HG02943 (cell line): ENCODE results near the gene AGAP3.

Experiments
- ATAC-seq: cut with Tn5 transposase; IDR thresholded peaks from one replicate; pipeline ENCODE4 v1.9.1; 2021; ENCODE audit warnings: mild to moderate bottlenecking, low read depth, moderate library complexity; ENCODE audit not compliant: unreplicated experiment

AGAP3 gene

GRCh38 chr7:151152643-151153513, 66.6 kb downstream of the AGAP3 start:
- ATAC-seq: no peak

GRCh38 chr7:151157645-151158329, 71.5 kb downstream of the AGAP3 start:
- no peak for ATAC-seq

GRCh38 chr7:151161757-151162156, 75.5 kb downstream of the AGAP3 start:
- ATAC-seq: no peak

- no peak for ATAC-seq
Measured at GRCh38 chr7:151166629-151167196, 80.4 kb downstream of the AGAP3 start.

GRCh38 chr7:151167197-151167961, 81.1 kb downstream of the AGAP3 start, which contains the start of gene GBX1:
Gene GBX1 (minus strand): TSS chr7:151167694. CDS start chr7:151167548, 146 bp downstream.
- no peak for ATAC-seq

- ATAC-seq: no peak
Measured at GRCh38 chr7:151168003-151168786, 81.9 kb downstream of the AGAP3 start.

GRCh38 chr7:151168787-151169162, 82.5 kb downstream of the AGAP3 start:
- no peak for ATAC-seq

- ATAC-seq: peak; percentile 74
Measured at GRCh38 chr7:151172273-151173141, 86.2 kb downstream of the AGAP3 start.

- ATAC-seq: no peak
Measured at GRCh38 chr7:151173386-151174245, 87.3 kb downstream of the AGAP3 start.

GRCh38 chr7:151174246-151175046, 88.2 kb downstream of the AGAP3 start:
- ATAC-seq: no peak

GRCh38 chr7:151175047-151175792, 88.9 kb downstream of the AGAP3 start:
- no peak for ATAC-seq

GRCh38 chr7:151175793-151176311, 89.6 kb downstream of the AGAP3 start:
- no peak for ATAC-seq

- ATAC-seq: no peak
Measured at GRCh38 chr7:151176401-151176800, 90.1 kb downstream of the AGAP3 start.

- no peak for ATAC-seq
Measured at GRCh38 chr7:151177310-151177709, 91.0 kb downstream of the AGAP3 start.

- ATAC-seq: no peak
Measured at GRCh38 chr7:151178236-151178635, 92.0 kb downstream of the AGAP3 start.

- no peak for ATAC-seq
Measured at GRCh38 chr7:151178831-151179230, 92.6 kb downstream of the AGAP3 start.
